Cardiac fibroblast (primary cell): ENCODE results near the gene LRRC71.
A peak's percentile ranks its signal among the peaks of the same experiment; 100 is the strongest.

Experiments
- DNase-seq, 2 donors: peaks; one replicate each; pipeline versions ENCODE4 v3.0.0 to v3.0.0-alpha.2; 2010; ENCODE audit warnings: low read depth in 2 of 2
- H3K4me3 ChIP-seq, 2 donors: replicated peaks in 1 of 2; 1 replicate in 1 of 2; 2 replicates in 1 of 2; pipeline ENCODE4 v1.5.1; 2011; ENCODE audit warnings: low read depth in 2 of 2, low read length in 2 of 2, mild to moderate bottlenecking in 2 of 2, moderate library complexity in 1 of 2
- TF ChIP-seq, protein P1 (sequence below): IDR thresholded peaks from one replicate; pipeline ENCODE4 v1.5.1; 2011; ENCODE audit warnings: low read depth, mild to moderate bottlenecking, low read length, inconsistent platforms

The LRRC71 gene

DNA sequence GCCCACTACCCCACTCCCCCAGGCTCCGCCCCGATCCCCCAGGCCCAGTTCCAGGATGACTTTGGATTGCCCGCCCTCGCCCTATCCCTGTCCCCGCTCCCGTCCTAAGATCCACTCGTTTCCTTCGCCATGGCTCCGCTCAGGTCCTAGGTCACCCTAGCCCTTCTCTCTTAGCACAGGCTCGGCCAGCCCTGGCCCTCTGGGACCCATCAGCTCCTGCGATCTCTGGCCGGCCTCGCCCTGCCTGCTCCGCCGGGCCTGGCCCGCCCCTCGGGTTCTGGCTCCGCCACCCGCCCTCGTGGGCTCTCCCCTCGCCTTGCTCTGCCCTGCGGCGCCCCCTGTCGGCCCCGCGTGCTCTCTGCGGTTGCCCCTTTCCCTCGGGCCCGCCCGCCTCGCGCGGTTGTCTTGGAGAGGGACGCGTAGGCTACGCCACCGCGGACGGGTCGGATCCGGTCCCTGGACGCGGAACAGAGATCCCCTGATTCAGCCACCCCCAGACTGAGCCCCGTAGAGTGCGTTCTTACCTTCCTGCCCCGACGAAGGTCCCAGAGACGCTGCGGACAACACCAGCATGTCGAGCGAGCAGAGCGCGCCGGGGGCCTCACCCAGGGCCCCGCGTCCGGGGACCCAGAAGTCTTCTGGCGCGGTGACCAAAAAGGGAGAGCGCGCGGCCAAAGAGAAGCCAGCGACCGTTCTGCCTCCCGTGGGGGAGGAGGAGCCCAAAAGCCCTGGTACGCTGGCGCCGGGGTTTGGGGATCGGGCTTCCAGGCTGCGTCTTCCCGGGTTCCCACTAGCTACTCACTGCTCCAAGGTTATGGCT lies at the start of gene LRRC71:
Gene LRRC71 (plus strand): TSS at position 400 of the 820 bp plus-strand sequence. CDS start 172 bp downstream, at position 572.
- peak within 1 kb of the TSS; percentile 28 to 38 for H3K4me3 ChIP-seq
- peak; percentile 82 to 84 for DNase-seq

DNA sequence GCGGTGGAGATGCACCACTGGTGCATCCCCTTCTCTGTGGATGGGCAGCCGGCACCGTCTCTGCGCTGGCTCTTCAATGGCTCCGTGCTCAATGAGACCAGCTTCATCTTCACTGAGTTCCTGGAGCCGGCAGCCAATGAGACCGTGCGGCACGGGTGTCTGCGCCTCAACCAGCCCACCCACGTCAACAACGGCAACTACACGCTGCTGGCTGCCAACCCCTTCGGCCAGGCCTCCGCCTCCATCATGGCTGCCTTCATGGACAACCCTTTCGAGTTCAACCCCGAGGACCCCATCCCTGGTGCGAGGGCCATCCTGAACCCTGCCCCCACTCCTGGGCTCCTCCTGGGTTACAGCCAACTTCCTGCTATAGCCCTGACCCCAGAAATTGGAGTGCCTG lies 46.8 kb upstream of the LRRC71 start:
- DNase-seq: no peak
- TF ChIP-seq, protein P1, sequence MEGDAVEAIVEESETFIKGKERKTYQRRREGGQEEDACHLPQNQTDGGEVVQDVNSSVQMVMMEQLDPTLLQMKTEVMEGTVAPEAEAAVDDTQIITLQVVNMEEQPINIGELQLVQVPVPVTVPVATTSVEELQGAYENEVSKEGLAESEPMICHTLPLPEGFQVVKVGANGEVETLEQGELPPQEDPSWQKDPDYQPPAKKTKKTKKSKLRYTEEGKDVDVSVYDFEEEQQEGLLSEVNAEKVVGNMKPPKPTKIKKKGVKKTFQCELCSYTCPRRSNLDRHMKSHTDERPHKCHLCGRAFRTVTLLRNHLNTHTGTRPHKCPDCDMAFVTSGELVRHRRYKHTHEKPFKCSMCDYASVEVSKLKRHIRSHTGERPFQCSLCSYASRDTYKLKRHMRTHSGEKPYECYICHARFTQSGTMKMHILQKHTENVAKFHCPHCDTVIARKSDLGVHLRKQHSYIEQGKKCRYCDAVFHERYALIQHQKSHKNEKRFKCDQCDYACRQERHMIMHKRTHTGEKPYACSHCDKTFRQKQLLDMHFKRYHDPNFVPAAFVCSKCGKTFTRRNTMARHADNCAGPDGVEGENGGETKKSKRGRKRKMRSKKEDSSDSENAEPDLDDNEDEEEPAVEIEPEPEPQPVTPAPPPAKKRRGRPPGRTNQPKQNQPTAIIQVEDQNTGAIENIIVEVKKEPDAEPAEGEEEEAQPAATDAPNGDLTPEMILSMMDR: no peak

More for the DNA sequence above, at the start of gene LRRC71:
- TF ChIP-seq, protein P1: peak; percentile 76

DNA sequence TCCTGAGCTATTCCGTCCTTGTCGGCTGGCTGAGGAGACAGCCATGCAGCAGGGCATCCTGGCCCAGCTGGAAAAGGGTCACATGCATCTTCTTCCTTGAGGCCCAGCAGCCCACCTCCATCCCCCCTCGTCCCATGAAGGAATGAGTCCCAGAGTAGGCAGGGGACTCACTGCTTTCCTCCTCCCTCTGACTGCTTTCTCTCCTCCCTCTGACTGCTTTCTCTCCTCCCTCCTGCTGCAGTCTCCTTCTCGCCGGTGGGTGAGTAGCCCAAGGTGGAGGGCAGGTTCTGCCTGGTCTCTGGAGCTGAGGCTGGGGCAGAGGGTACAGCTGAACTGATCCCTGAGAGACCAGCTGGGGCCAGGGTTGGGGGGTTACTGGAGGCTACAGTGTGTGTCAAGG lies 46.3 kb upstream of the LRRC71 start:
- TF ChIP-seq, protein P1: no peak
- DNase-seq: no peak
- H3K4me3 ChIP-seq: no peak overlapping the region

More for the DNA sequence above, 46.8 kb upstream of the LRRC71 start:
- no peak overlapping the region for H3K4me3 ChIP-seq

GRCh38 chr1:156874572-156875340 lies 45.7 kb upstream of the LRRC71 start:
- TF ChIP-seq, protein P1: no peak
- H3K4me3 ChIP-seq: no peak overlapping the region
- no peak for DNase-seq

- no peak for DNase-seq
- no peak overlapping the region for H3K4me3 ChIP-seq
- TF ChIP-seq, protein P1: no peak
Observed at GRCh38 chr1:156875341-156875615, 45.2 kb upstream of the LRRC71 start.

- H3K4me3 ChIP-seq: no peak overlapping the region
- DNase-seq: no peak
- TF ChIP-seq, protein P1: no peak
Observed at GRCh38 chr1:156876281-156876680, 44.2 kb upstream of the LRRC71 start.
